Measurements from ENCODE around the gene DPEP2.
"Not testable (repeated sequence)": the region's sequence is repeated elsewhere in the genome, so short reads cannot be mapped to it uniquely, and the experiment has no call there.

Gene DPEP2

GRCh38 chr16:67972285-67972684 lies 27.0 kb downstream of the DPEP2 start:
- DNase-seq = not testable (repeated sequence)

GRCh38 chr16:67971111-67971510 lies 28.2 kb downstream of the DPEP2 start:
- DNase-seq = no peak

- no peak for DNase-seq
These were observed 29.8 kb downstream of the DPEP2 start for GRCh38 chr16:67969254-67970039.

- no peak for DNase-seq
These were observed 30.7 kb downstream of the DPEP2 start, which contains the start of gene SLC12A4 for GRCh38 chr16:67968400-67969253. SLC12A4 (minus strand) TSS chr16:67968637; CDS start chr16:67968553, 84 bp downstream.

- no peak for DNase-seq
These were observed 31.3 kb downstream of the DPEP2 start for GRCh38 chr16:67967958-67968399.

- no peak for DNase-seq
These were observed 31.9 kb downstream of the DPEP2 start for GRCh38 chr16:67967183-67967957.

- DNase-seq = no peak
These were observed 32.6 kb downstream of the DPEP2 start for GRCh38 chr16:67966549-67967182.

- DNase-seq = no peak
These were observed 33.4 kb downstream of the DPEP2 start for GRCh38 chr16:67965668-67966548.

- no peak for DNase-seq
These were observed 34.7 kb downstream of the DPEP2 start for GRCh38 chr16:67964477-67965131.

- no peak for DNase-seq
These were observed 35.5 kb downstream of the DPEP2 start for GRCh38 chr16:67963662-67964321.

GRCh38 chr16:67963292-67963661 lies 36.0 kb downstream of the DPEP2 start:
- no peak for DNase-seq

GRCh38 chr16:67962135-67962534 lies 37.1 kb downstream of the DPEP2 start:
- DNase-seq = no peak

GRCh38 chr16:67961551-67961957 lies 37.7 kb downstream of the DPEP2 start:
- DNase-seq = no peak

GRCh38 chr16:67959536-67960329 lies 39.6 kb downstream of the DPEP2 start:
- no peak for DNase-seq

- no peak for DNase-seq
These were observed 41.7 kb downstream of the DPEP2 start for GRCh38 chr16:67957622-67958021.

- no peak for DNase-seq
These were observed 44.7 kb downstream of the DPEP2 start for GRCh38 chr16:67954421-67955196.

- DNase-seq = no peak
These were observed 45.5 kb downstream of the DPEP2 start for GRCh38 chr16:67953641-67954375.

- no peak for DNase-seq
These were observed 47.8 kb downstream of the DPEP2 start for GRCh38 chr16:67951485-67951884.
